ENCODE measurements around the gene FIS1. TPM values are rescaled to one million over a fixed set of nuclear protein-coding genes. Genes with fewer than 3 reads are reported as not detected.

FIS1 gene
- total RNA-seq, 1 experiment from 2014 or later: 114 TPM

DNA sequence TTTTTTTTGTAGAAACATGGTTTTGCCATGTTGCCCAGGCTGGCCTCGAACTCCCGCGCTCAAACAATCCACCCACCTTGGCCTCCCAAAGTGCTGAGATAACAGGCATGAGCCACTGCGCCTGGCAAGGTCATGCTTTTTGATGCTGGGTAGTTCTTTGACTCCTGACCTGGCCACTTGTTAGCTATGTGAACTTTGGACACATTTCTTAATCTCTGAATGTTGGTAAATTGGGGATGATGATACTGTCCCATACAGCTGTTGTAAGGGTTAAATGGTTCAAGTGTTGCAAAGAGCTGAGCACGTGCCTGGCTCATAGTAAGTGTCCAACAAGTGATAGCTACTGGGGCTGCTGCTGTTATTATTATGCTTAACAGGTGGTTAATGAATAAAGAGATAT lies 24.6 kb downstream of the FIS1 start (continued):
- TF ChIP-seq, protein P1, sequence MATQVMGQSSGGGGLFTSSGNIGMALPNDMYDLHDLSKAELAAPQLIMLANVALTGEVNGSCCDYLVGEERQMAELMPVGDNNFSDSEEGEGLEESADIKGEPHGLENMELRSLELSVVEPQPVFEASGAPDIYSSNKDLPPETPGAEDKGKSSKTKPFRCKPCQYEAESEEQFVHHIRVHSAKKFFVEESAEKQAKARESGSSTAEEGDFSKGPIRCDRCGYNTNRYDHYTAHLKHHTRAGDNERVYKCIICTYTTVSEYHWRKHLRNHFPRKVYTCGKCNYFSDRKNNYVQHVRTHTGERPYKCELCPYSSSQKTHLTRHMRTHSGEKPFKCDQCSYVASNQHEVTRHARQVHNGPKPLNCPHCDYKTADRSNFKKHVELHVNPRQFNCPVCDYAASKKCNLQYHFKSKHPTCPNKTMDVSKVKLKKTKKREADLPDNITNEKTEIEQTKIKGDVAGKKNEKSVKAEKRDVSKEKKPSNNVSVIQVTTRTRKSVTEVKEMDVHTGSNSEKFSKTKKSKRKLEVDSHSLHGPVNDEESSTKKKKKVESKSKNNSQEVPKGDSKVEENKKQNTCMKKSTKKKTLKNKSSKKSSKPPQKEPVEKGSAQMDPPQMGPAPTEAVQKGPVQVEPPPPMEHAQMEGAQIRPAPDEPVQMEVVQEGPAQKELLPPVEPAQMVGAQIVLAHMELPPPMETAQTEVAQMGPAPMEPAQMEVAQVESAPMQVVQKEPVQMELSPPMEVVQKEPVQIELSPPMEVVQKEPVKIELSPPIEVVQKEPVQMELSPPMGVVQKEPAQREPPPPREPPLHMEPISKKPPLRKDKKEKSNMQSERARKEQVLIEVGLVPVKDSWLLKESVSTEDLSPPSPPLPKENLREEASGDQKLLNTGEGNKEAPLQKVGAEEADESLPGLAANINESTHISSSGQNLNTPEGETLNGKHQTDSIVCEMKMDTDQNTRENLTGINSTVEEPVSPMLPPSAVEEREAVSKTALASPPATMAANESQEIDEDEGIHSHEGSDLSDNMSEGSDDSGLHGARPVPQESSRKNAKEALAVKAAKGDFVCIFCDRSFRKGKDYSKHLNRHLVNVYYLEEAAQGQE (IDR thresholded peaks at IDR 0.05; ENCODE audit: low read depth): no peak
- TF ChIP-seq SP1 (IDR thresholded peaks at IDR 0.05; ENCODE audit: low read depth): no peak
- no peak for TF ChIP-seq ZNF274 (IDR thresholded peaks at IDR 0.05; ENCODE audit: low read depth, low read length)
- TF ChIP-seq POLR2A (IDR thresholded peaks at IDR 0.05; ENCODE audit: borderline replicate concordance, extremely low read depth, insufficient read depth, insufficient read length): no peak
- TF ChIP-seq EGR1 (IDR thresholded peaks at IDR 0.05; ENCODE audit: low read depth): no peak

DNA sequence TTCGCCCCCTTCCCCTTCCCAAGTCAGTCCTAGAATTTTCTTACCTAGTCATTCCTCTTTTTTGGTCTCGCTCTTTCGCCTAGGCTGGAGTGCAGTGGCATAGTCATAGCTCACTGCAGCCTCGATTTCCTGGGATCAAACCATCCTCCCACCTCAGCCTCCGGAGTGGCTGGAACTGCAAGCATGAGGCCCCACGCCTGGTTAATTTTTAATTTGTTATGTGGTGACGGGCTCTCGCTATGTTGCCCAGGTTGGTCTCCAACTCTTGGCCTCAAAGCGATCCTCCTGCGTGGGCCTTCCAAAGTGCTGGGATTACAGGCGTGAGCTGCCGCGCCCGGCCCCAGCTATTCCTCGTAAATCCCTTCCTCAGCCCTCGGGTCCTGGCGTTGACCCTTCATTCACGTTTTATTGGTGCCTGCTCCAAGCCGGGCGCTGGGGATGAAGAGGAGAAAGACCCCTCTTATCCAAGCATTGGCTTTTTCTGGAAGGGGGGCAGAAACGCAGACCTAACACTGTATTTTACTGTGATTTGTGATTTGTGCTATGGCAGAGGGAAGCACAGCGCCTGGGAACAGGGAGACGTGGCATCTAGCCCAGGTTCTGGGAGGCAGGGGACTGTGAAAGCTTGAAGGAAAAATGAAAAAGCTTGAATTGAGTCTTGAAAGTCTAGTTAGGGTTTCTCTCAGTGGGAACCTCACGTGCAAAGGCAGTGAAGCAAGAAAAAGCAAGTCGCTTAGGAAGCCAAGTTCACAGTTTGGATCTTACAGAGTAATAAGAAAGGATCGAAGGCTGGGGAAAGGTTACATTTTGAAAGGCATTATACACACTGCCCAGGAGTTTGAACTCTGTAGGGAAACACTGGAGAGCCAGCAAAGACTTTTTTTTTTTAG lies 26.4 kb downstream of the FIS1 start:
- intact Hi-C loops (cut with micrococcal nuclease): loop anchor here (2.0 kb wide), 1 partner anchor 14 kb away; no protein-coding TSS in a partner anchor
- RAD21 ChIA-PET (ENCODE audit: low non-redundant PET in 1 of 2, low total read pairs in 2 of 2, uncharacterized antibody in 2 of 2, unreplicated experiment in 2 of 2): interaction anchor here (0.6 to 1.5 kb wide), 5 partner anchors 26 to 101 kb away, joined by 3 to 5 read pairs (median 3); no protein-coding TSS in a partner anchor
- H3K79me2 ChIP-seq (ENCODE audit: insufficient read depth, low read length): peaks cover 46% of the 10 kb centered on the region

More for the DNA sequence above, 26.4 kb downstream of the FIS1 start:
- ChIA-PET POLR2A (interaction anchor here (0.9 to 1.8 kb wide), 9 partner anchors 10 to 329 kb away, joined by 3 to 11 read pairs (median 4); partner anchors contain the start of genes FIS1, UFSP1 and VGF), CTCF (interaction anchor here (0.8 to 2.3 kb wide), 8 partner anchors 26 to 418 kb away, joined by 3 to 21 read pairs (median 8); partner anchors contain the start of genes FIS1 and UFSP1)
- Histone ChIP-seq H3K4me2 (ENCODE audit: low read length) (peak overlapping the region; percentile 97), H4K20me1 (ENCODE audit: insufficient read depth) (no peaks in the 10 kb centered on the region), H3K27me3 (ENCODE audit: insufficient read depth, low read length) (no peaks in the 10 kb centered on the region), H3K36me3 (ENCODE audit: control insufficient read depth in 1 of 2, insufficient read depth in 2 of 2, low read length in 2 of 2) (peaks cover 2 to 4% of the 10 kb centered on the region in 2 experiments; a peak in 2 of 4 replicates), H3K9me2 (ENCODE audit: insufficient read depth) (no peaks in the 10 kb centered on the region), H3K9ac (ENCODE audit: low read length) (peak overlapping the region; percentile 85), H3K27ac (ENCODE audit: low read depth, low read length) (peak overlapping the region; percentile 37), H3K4me3 (replicated peaks in 1 of 2; ENCODE audit: low read depth in 1 of 2, low read length in 2 of 2) (peak overlapping the region; percentile 93 to 97), H2AFZ (ENCODE audit: low read depth, low read length, poor library complexity, severe bottlenecking) (no peak overlapping the region), H3K9me3 (ENCODE audit: control insufficient read depth in 1 of 2, insufficient read depth in 1 of 2, low read depth in 1 of 2, low read length in 2 of 2) (no peaks in the 10 kb centered on the region), H3K4me1 (ENCODE audit: control insufficient read depth in 1 of 2, insufficient read depth in 2 of 2, low read length in 2 of 2) (peaks cover 0 to 21% of the 10 kb centered on the region in 2 experiments; a peak in 2 of 4 replicates)
- no peak for TF ChIP-seq ZNF274 (IDR thresholded peaks at IDR 0.05; ENCODE audit: low read depth, low read length)
- TF ChIP-seq RAD21 (IDR thresholded peaks at IDR 0.05; ENCODE audit: low read depth): no peak
- peak; percentile 4; the same call in 1 of the 2 replicates for TF ChIP-seq SIN3A (IDR thresholded peaks at IDR 0.05; ENCODE audit: low read depth)
- no peak for TF ChIP-seq ELF1 (IDR thresholded peaks at IDR 0.05; ENCODE audit: borderline replicate concordance, low read depth)
- TF ChIP-seq, protein P2, sequence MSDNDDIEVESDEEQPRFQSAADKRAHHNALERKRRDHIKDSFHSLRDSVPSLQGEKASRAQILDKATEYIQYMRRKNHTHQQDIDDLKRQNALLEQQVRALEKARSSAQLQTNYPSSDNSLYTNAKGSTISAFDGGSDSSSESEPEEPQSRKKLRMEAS (IDR thresholded peaks at IDR 0.05): peak; percentile 58; the same call in 1 of the 2 replicates
- TF ChIP-seq ZFX (IDR thresholded peaks at IDR 0.05): no peak
- TF ChIP-seq EGR1 (IDR thresholded peaks at IDR 0.05; ENCODE audit: low read depth): no peak
- no peak for TF ChIP-seq POLR2A (IDR thresholded peaks at IDR 0.05; ENCODE audit: borderline replicate concordance, extremely low read depth, insufficient read depth, insufficient read length)
- TF ChIP-seq, protein P3, sequence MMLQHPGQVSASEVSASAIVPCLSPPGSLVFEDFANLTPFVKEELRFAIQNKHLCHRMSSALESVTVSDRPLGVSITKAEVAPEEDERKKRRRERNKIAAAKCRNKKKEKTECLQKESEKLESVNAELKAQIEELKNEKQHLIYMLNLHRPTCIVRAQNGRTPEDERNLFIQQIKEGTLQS (IDR thresholded peaks at IDR 0.05): no peak
- no peak; the same call in 1 of the 2 replicates for TF ChIP-seq SP1 (IDR thresholded peaks at IDR 0.05; ENCODE audit: low read depth)
- peak; percentile 18 for ATAC-seq
- BruUV-seq (replicated peaks): TSS peak; percentile 80
- no peak for DNase-seq (ENCODE audit: low read depth, low spot score)
